ENCODE measurements around the gene PLXND1.

The PLXND1 gene

GRCh38 chr3:129564981-129565644 is 41.4 kb downstream of the PLXND1 start:
- DNase-seq (ENCODE audit: low spot score) = no peak

DNA sequence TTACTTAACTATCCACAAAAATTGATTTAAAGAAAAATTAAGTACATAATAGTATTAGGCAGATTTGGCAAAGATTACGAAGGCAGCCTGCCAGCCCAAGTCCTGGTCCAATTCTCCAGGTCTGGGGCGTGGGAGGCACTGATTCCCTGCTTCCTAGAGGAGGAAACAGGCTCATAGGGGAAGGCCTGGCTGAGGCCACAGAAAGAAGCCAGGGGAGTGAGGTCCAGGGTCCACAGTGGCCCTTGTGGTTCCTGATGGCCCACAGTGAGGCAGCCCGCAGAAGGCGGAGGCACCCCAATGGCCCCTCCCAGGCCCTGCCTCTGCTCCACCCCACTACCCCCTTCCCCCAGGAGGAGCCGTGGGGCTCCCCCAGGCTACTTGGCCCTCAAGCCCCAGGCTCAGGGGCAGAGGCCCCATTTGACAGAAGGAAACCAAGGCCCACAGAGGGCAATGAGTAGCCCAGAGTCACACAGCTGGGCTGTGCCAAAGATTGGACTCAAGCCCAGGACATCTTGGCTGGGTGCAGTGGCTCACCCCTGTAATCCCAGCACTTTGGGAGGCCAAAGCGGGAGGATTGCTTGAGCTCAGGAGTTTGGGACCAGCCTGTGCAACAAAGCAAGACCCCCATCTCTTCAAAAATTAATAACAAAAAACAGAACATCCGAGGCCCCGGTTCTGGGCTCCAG is 42.5 kb downstream of the PLXND1 start:
- DNase-seq (ENCODE audit: low spot score) = no peak

GRCh38 chr3:129563332-129563731 is 43.1 kb downstream of the PLXND1 start:
- no peak for DNase-seq (ENCODE audit: low spot score)

GRCh38 chr3:129562803-129563202 is 43.7 kb downstream of the PLXND1 start:
- no peak for DNase-seq (ENCODE audit: low spot score)

GRCh38 chr3:129561619-129562248 is 44.7 kb downstream of the PLXND1 start:
- DNase-seq (ENCODE audit: low spot score) = no peak

- peak; percentile 78 for DNase-seq (ENCODE audit: low spot score)
Observed at GRCh38 chr3:129560911-129561594, 45.4 kb downstream of the PLXND1 start.

- DNase-seq (ENCODE audit: low spot score) = peak; percentile 41
Observed at GRCh38 chr3:129560269-129560787, 46.1 kb downstream of the PLXND1 start.

GRCh38 chr3:129559565-129560079 is 46.9 kb downstream of the PLXND1 start:
- no peak for DNase-seq (ENCODE audit: low spot score)

GRCh38 chr3:129558772-129559564 is 47.5 kb downstream of the PLXND1 start:
- no peak for DNase-seq (ENCODE audit: low spot score)

- no peak for DNase-seq (ENCODE audit: low spot score)
Observed at GRCh38 chr3:129558081-129558771, 48.2 kb downstream of the PLXND1 start.

DNA sequence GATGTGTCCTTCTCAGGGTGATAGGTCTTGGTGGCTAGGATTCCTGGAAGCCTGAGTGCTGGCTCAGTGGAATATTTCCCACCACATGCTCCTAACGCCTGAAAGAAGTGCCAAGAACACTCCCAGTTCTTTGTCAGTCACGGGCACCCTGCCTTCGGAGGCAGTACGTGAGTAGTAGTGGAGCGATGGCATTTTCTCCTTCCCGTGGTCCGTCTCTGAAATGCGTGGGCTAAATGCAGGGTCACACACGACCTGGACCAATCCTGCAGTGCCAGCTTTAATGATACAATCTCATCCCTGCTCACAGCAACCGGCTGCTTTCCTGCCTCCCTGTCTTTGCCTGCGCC is 49.0 kb downstream of the PLXND1 start:
- no peak for DNase-seq (ENCODE audit: low spot score)

GRCh38 chr3:129556890-129557547 is 49.5 kb downstream of the PLXND1 start:
- no peak for DNase-seq (ENCODE audit: low spot score)

DNA sequence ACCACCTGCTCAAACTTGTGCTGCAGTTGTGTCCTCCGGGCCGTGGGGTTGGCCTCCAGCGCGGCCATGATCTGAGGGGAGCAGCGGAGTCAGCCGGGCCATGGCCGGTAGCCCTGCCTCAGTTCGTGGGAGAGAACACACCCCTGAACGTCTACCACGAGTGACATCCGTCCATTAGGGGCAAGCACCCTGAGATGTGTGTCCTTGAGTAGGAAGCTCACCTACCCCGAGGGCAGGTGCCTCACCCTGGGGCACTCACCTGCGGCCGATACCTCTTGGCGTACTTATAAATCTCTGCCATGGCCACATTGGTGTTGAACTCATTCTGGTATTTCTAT is 50.1 kb downstream of the PLXND1 start:
- DNase-seq (ENCODE audit: low spot score) = no peak

GRCh38 chr3:129555616-129556357 is 50.7 kb downstream of the PLXND1 start:
- no peak for DNase-seq (ENCODE audit: low spot score)

DNA sequence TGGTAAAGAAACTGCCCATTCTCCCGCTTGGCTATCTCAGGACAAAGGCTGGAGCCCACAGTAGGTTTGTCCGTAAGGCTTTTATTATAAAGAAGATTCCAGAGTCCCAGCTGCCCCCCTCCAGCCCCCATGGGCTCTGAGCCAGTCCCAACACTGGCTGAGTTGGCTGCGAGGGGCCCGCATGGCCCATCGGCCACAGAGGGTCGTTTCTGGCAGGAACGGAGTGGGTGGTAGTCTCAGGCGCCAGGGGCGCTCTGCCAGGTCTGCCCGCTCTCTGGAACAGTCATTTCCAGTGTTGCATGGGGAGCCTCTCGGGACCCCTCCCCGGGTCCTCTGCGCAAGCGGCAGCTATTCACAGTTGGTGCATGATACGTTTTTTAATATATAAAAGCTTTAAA is 51.3 kb downstream of the PLXND1 start:
- DNase-seq (ENCODE audit: low spot score) = no peak

DNA sequence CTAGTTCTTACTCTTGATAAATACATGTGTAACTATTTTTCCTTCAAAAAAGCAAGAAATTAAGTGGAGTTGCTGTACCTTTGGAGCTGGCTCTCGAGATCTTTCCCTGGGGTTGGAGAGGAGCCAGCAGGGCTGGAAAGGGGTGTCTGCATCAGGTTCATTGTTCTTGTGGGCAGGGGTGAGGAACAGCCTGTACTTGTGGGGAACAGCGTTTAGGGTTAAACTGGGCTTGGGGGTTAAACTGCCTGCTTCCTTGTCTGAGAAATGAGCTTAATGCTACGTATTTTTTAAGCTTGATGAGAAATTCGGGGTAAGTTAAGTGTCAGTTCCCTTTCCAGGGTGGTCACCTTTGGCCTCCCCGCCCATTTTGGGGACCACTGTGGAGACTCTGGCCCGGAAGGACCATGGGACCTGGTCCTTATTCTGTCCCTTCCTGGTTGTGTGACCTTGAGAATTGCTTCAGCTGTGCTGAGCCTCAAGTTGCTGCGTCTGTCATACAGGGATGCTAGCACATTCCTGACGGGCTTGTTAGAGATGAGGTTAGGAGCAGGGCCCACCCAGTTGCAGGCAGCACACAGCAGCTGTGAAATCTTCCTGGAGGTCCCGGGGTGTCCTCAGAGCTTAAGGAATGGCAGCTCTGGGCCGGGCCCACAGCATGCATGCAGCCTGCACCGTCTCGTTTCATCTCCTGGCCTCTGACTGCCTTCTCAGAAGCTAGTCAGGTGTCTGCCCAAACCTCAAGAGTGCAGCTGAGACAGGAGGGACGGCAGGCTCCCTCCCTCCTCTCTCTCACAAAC is 51.9 kb downstream of the PLXND1 start:
- no peak for DNase-seq (ENCODE audit: low spot score)

GRCh38 chr3:129553719-129554118 is 52.8 kb downstream of the PLXND1 start:
- DNase-seq (ENCODE audit: low spot score) = no peak

DNA sequence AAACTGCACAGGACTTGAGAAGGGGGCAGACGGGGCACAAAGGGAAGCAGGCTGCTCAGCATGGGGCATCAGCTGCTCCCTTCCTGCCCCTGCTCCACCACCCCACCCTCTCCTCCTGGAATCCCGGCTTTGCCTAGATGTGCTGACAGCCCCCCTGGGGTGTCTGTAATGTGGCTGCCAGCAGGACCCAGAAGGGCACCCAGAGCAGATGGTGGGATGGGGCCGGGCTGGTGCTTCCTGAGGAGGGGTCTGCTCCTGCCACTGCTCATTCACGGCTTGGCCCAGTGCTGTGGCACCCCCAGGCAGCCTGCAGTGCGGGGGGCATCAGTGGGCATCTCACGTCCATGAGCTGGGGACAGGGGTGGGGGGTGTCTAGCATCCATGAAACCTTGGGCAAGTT is 53.3 kb downstream of the PLXND1 start:
- DNase-seq (ENCODE audit: low spot score) = no peak
